ENCODE data around the gene C9orf85. TPM values are rescaled to one million over a fixed set of nuclear protein-coding genes. Genes with fewer than 3 reads are reported as not detected.

Gene C9orf85
- total and polyA plus RNA-seq, 2 of the 8 experiments (the other 6 are each of a cell fraction or from before 2014, with no cell fraction given) = 6.3 to 14.5 TPM

DNA sequence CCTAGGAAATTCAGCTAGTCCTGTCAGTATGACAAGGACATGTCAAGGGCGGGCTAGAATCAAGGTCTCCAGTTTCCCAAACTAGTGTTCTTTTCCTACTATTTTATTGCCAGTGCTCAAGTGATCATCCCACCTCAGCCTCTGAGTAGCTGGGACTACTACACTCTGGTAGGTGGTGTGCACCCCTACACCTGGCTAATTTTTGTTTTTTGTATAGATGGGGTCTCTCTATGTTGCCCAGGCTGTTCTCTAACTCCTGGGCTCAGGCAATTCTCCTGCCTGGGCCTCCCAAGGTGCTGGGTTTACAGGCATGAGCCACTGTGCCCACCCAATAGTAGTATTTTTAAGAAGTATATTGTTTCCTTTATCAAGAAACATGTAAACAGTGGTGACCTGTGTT, 54.0 kb downstream of the C9orf85 start:
- H4K91ac ChIP-seq (replicated peaks; ENCODE audit: insufficient read length, low read length) = peak overlapping the region; percentile 81
- no peaks in the 10 kb centered on the region for H3K9me3 ChIP-seq (ENCODE audit: insufficient read depth in 2 of 2, low read depth in 1 of 2, low read length in 1 of 2)
- H2BK5ac ChIP-seq (ENCODE audit: low read depth, low read length) = peak overlapping the region; percentile 60; the same call in 1 of the 2 replicates
- no peak for FAIRE-seq
- CTCF ChIA-PET (ENCODE audit: partially characterized antibody) = interaction anchor here (0.6 to 1.7 kb wide), 4 partner anchors 9 to 313 kb away, joined by 3 to 6 read pairs (median 4); no protein-coding TSS in a partner anchor
- no peaks in the 10 kb centered on the region for H4K20me1 ChIP-seq (replicated peaks in 1 of 2; ENCODE audit: control insufficient read depth in 1 of 2, insufficient read depth in 2 of 2, low read length in 2 of 2)
- H3K4me3 ChIP-seq (ENCODE audit: extremely low read depth in 1 of 4, insufficient read depth in 2 of 4, low read depth in 3 of 4, low read length in 4 of 4) = no peak overlapping the region
- H4K5ac ChIP-seq (ENCODE audit: insufficient read length, low read depth, low read length) = no peak overlapping the region
- peak overlapping the region; percentile 32 for H3K18ac ChIP-seq (ENCODE audit: extremely low read depth, low read length)
- H3K4me2 ChIP-seq (ENCODE audit: insufficient read depth in 1 of 2, low read depth in 2 of 2, low read length in 2 of 2) = no peak overlapping the region
- H3K4me1 ChIP-seq (replicated peaks in 1 of 4; ENCODE audit: control insufficient read depth in 3 of 4, insufficient read depth in 4 of 4, low read length in 3 of 4) = peaks cover 0 to 10% (median 2%) of the 10 kb centered on the region in 4 experiments; a peak in 6 of 7 replicates
- H2AK5ac ChIP-seq (ENCODE audit: low read depth, low read length) = peak overlapping the region; percentile 82; the same call in 1 of the 2 replicates
- TF ChIP-seq KDM1A (IDR thresholded peaks at IDR 0.05; ENCODE audit: borderline replicate concordance, low read length) (peak; percentile 60; the same call in 1 of the 2 replicates), CHD1 (IDR thresholded peaks at IDR 0.05; ENCODE audit: low read depth, low read length) (no peak)
- no peak overlapping the region for H3K56ac ChIP-seq (replicated peaks; ENCODE audit: insufficient read length, low read depth, low read length)
- H3K79me2 ChIP-seq (ENCODE audit: control insufficient read depth in 1 of 2, insufficient read depth in 2 of 2, low read length in 2 of 2) = peaks cover 0 to 26% of the 10 kb centered on the region in 2 experiments; a peak in 3 of 4 replicates
- POLR2A ChIA-PET (ENCODE audit: partially characterized antibody) = interaction anchor here (1.2 to 1.8 kb wide), 4 partner anchors 11 to 54 kb away, joined by 3 to 8 read pairs (median 6); partner anchors contain the start of genes ABHD17B and C9orf85
- H3K27me3 ChIP-seq (replicated peaks in 1 of 4; ENCODE audit: control insufficient read depth in 3 of 4, extremely low read depth in 1 of 4, insufficient read depth in 3 of 4, low read length in 3 of 4) = no peaks in the 10 kb centered on the region
- no peak overlapping the region for H4K8ac ChIP-seq (ENCODE audit: extremely low read depth, insufficient read depth, low read length)
- H3K23ac ChIP-seq (ENCODE audit: insufficient read length) = no peak overlapping the region
- DNase-seq (ENCODE audit: low read depth in 1 of 2, low spot score in 2 of 2) = no peak
- no peak overlapping the region for H2AFZ ChIP-seq (ENCODE audit: low read length)
- WGBS, 2 experiments (ENCODE audit: extremely low coverage in 1 of 2, insufficient coverage in 1 of 2, insufficient read length in 1 of 2, insufficient replicate concordance in 2 of 2, low coverage in 1 of 2, low lambda C conversion rate in 2 of 2, missing lambda C conversion rate in 1 of 2) = 100% methylated on average over 1 of the region's 1 CpG; no CpG with 5 or more reads in 1 of the 2 experiments
- H2BK15ac ChIP-seq (ENCODE audit: low read length) = no peak overlapping the region
- no peak overlapping the region for H2BK20ac ChIP-seq (ENCODE audit: low read length)
- peaks cover 2% of the 10 kb centered on the region; the same call in 1 of the 2 replicates for H3K23me2 ChIP-seq (ENCODE audit: low read depth, low read length)
- H2BK120ac ChIP-seq (replicated peaks; ENCODE audit: low read depth, low read length) = peak overlapping the region; percentile 33
- H3K36me3 ChIP-seq (ENCODE audit: control insufficient read depth in 2 of 4, insufficient read depth in 4 of 4, low read length in 3 of 4) = peaks cover 0 to 13% (median 0%) of the 10 kb centered on the region in 4 experiments; a peak in 1 of 8 replicates
- no peak overlapping the region for H3K4ac ChIP-seq (replicated peaks; ENCODE audit: insufficient read length, low read depth, low read length)
- no peak overlapping the region for H3K9ac ChIP-seq (replicated peaks in 1 of 4; ENCODE audit: extremely low read depth in 1 of 4, low read depth in 3 of 4, low read length in 3 of 4)
- H3K79me1 ChIP-seq (ENCODE audit: low read depth, low read length) = no peaks in the 10 kb centered on the region
- H3K27ac ChIP-seq (ENCODE audit: low read depth, low read length) = no peak overlapping the region
- peak overlapping the region; percentile 87 for H2BK12ac ChIP-seq (ENCODE audit: low read depth, low read length)
- no peak overlapping the region for H3K14ac ChIP-seq (ENCODE audit: insufficient read length)
